H4 (cell line): ENCODE data around the gene GSTT2B. TPM values are rescaled to one million over a fixed set of nuclear protein-coding genes. Genes with fewer than 3 reads are reported as not detected.

Experiments used
- total RNA-seq: library from RNA; depleted of rRNA; stranded (reverse); fragments of >200 nt; shearing (Covaris generic); gene quantifications from 2 replicates; pipeline ENCODE4 v1.2.3, GENCODE V29; 2014; rRNA removed

The GSTT2B gene
- total RNA-seq, 1 experiment from 2014 or later: 5.2 TPM

Other genes starting within 250 kb of the GSTT2B start
- 1.2 and 1.4 TPM in 2 replicates for gene ZNF70, start 210.1 kb downstream of the GSTT2B start, total RNA-seq
- not detected in 2 replicates for gene VPREB3, start 206.8 kb downstream of the GSTT2B start, total RNA-seq
- not detected in 2 replicates for gene C22orf15, start 198.2 kb downstream of the GSTT2B start, total RNA-seq
- 0.72 and 14.9 TPM in 2 replicates for gene CHCHD10, start 193.2 kb downstream of the GSTT2B start, total RNA-seq
- gene MMP11, start 188.3 kb downstream of the GSTT2B start, total RNA-seq: 0.35 and 1.4 TPM in 2 replicates
- gene SMARCB1, start 174.2 kb downstream of the GSTT2B start, total RNA-seq: 50.9 and 61.2 TPM in 2 replicates
- 0.43 and 1.6 TPM in 2 replicates for gene DERL3, start 122.2 kb downstream of the GSTT2B start, total RNA-seq
- gene SLC2A11, start 103.3 kb downstream of the GSTT2B start, total RNA-seq: 3.2 and 4.6 TPM in 2 replicates
- gene MIF, start 66.8 kb downstream of the GSTT2B start, total RNA-seq: 311 and 336 TPM in 2 replicates
- gene DDTL, start 5.7 kb upstream of the GSTT2B start, total RNA-seq: 1.5 and 2.8 TPM in 2 replicates
- 188 and 232 TPM in 2 replicates for gene DDT, start 13.2 kb upstream of the GSTT2B start, total RNA-seq
- gene GSTT2, start 18.9 kb upstream of the GSTT2B start, total RNA-seq: 1.7 TPM in 1 of 2 replicates, not detected in the other
- gene GSTT4, start 44.3 kb upstream of the GSTT2B start, total RNA-seq: not detected in 2 replicates
- gene CABIN1, start 50.1 kb upstream of the GSTT2B start, total RNA-seq: 15.7 and 17.4 TPM in 2 replicates
- 0.12 and 0.37 TPM in 2 replicates for gene SUSD2, start 220.3 kb upstream of the GSTT2B start, total RNA-seq